Fibroblast of skin of abdomen (primary cell): Measurements from ENCODE around the gene EVPL. TPM values are rescaled to one million over a fixed set of nuclear protein-coding genes. Genes with fewer than 3 reads are reported as not detected.
"Not testable (repeated sequence)": the region's sequence is repeated elsewhere in the genome, so short reads cannot be mapped to it uniquely, and the experiment has no call there.

Experiments used
- DNase-seq: peaks from one replicate; pipeline ENCODE4 v3.0.0-alpha.2; 2013
- polyA plus RNA-seq, 2 experiments: library from polyadenylated mRNA; unstranded; fragments of 120-200 nt; gene quantifications; one replicate each; pipeline ENCODE4 v1.2.1, GENCODE V29; 2013; ENCODE audit not compliant: insufficient read length in 2 of 2

Gene EVPL
- polyA plus RNA-seq (2013, experiment 1 of 2; ENCODE audit: insufficient read length) = 0.30 TPM
- not detected for polyA plus RNA-seq (2013, experiment 2 of 2; ENCODE audit: insufficient read length)

DNA sequence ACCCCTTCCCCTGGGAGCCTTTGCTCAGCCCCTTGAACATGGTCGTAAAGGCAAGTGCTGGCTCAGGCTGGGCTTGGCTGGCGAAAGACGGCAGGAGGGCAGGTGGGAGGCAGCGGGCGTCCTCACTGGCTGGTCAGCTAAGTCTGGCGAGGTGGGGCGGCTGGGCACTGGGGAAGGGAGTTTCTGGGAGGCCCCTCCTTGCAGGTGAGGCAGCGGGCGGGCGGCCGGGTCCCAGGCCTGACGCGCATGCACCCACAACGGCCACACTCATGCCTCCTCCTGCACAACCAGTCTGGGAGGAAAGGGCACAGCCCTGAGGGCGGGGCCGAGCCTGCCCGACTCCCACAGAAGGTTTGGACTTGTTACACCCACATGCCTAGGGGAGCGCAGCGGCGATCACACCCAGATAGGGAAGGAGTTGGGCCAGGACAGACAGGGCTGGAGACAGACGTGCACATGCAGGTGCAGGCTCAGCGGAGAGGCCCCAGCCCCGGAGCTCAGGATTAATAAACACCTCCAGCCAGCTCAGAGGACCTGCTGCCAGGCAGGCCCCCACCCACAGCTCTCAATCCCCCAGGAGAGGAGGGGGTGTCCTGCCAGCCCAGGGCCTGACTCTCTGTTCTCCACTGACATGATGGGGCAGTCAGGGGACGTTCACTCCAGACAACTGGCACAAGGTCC lies at the start of gene EVPL:
Gene EVPL, minus strand, starts transcription at position 148 of the 681 bp plus-strand sequence. Its CDS starts 108 bp downstream, at position 40.
- DNase-seq = no peak

- DNase-seq = no peak
Measured at GRCh38 chr17:76076146-76076764, 49.1 kb upstream of the EVPL start.

GRCh38 chr17:76075364-76076145 lies 48.4 kb upstream of the EVPL start:
- no peak for DNase-seq

DNA sequence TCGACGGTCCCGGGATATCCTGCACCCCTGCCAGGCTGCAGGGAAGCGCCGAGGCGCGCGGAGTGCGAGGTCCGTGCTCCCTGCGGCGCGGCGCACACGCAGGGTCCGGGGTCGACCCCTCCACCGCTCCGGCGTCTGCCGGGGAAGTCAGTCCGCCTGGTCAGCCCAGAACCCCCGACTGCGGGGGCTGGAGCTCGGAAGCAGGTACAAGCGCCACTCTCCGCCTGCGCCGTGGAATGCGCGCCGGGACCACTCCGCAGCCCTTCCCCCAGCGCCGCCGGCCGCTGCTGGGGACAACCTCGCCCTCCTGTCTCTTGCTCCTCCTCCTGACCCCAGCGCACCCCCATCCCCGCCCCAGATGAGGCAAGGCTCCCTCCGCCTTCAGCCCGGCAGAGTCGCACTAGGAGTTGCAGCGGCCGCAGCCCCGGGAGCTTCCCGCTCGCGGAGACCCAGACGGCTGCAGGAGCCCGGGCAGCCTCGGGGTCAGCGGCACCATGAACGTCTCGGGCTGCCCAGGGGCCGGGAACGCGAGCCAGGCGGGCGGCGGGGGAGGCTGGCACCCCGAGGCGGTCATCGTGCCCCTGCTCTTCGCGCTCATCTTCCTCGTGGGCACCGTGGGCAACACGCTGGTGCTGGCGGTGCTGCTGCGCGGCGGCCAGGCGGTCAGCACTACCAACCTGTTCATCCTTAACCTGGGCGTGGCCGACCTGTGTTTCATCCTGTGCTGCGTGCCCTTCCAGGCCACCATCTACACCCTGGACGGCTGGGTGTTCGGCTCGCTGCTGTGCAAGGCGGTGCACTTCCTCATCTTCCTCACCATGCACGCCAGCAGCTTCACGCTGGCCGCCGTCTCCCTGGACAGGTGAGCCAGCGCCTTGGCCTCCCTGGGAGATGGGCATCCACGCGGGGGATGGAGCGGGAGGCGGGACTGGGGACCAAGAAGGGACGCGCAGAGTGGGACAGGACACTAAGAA lies 47.6 kb upstream of the EVPL start, which contains the start of gene GALR2:
Gene GALR2, plus strand, starts transcription at position 392 of the 974 bp plus-strand sequence. Its CDS starts 103 bp downstream, at position 495.
- no peak for DNase-seq

- DNase-seq = peak; percentile 90
Measured at GRCh38 chr17:76072148-76072858, 45.2 kb upstream of the EVPL start, which contains the start of gene SRP68. TSS of gene SRP68 (minus strand) at chr17:76072517. CDS start at chr17:76072491, 26 bp downstream.

GRCh38 chr17:76071531-76072147 lies 44.5 kb upstream of the EVPL start:
- DNase-seq = no peak

DNA sequence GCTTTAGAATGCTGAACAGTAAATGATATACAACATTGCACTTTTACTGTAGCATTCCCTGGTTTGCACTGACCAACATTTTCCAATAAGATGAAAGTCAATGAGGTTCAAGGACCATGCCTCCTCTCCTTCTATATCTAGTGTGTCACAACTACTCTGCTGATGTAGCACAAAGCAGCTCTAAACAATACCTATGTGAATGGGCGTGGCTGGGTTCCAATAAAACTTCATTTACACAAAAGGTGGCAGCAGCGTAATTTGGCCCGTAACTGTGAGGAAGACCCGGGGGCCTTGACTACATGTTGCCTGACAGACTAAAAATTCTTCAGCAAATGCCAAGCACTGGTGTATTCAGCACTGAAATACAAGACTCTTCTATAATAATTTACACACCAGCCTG lies 38.7 kb upstream of the EVPL start:
- DNase-seq = no peak

DNA sequence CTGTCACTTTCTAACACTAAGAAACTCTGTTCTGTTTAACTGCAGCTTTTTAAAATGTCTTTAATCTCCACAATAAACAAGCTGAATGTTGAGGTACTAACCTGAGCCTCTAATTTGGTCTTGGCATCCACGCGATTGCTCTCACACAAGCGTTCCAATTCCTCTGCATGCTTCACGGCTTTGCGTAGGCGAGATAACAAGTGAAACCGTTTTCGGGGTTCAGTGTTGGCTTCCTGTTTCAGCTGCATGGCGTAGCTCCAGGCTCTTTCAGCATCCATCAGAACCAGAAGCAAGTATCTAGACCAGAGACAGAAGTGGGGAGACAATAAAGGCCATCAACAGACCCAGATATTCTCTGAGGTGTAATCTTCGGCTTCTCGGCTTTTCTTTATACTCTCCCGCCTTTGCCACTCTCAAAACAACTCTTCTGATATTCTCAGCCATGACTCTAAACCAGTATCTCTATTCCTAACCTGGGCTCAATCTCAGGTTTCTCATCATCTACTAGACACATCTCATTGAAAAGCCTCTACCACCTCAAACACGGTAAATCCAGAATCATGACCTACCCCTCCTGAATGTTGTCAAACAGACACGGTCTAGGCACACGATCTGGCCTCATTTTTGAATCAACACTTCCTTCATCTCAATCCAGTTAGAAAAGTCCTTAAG lies 36.9 kb upstream of the EVPL start:
- no peak for DNase-seq

- not testable (repeated sequence) for DNase-seq
Measured at GRCh38 chr17:76058264-76058663, 31.2 kb upstream of the EVPL start.

- no peak for DNase-seq
Measured at GRCh38 chr17:76056882-76057281, 29.8 kb upstream of the EVPL start.

DNA sequence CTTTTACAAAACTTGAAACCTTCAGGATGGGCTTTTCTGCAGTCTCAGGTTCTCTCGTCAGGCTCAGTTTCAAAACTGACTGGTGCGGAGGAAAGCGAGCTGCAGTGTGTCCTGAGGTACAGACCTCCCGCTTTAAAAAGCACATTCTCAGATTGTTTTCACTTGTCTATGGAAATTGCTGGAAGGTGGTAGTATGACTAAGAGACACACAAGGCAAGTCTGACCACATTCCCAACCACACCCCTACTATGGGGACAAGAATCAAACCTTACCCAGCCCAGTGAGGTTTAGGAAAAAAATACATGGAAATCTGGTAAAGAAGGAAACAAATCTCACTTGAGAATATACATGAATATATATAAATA lies 27.0 kb upstream of the EVPL start:
- no peak for DNase-seq

DNA sequence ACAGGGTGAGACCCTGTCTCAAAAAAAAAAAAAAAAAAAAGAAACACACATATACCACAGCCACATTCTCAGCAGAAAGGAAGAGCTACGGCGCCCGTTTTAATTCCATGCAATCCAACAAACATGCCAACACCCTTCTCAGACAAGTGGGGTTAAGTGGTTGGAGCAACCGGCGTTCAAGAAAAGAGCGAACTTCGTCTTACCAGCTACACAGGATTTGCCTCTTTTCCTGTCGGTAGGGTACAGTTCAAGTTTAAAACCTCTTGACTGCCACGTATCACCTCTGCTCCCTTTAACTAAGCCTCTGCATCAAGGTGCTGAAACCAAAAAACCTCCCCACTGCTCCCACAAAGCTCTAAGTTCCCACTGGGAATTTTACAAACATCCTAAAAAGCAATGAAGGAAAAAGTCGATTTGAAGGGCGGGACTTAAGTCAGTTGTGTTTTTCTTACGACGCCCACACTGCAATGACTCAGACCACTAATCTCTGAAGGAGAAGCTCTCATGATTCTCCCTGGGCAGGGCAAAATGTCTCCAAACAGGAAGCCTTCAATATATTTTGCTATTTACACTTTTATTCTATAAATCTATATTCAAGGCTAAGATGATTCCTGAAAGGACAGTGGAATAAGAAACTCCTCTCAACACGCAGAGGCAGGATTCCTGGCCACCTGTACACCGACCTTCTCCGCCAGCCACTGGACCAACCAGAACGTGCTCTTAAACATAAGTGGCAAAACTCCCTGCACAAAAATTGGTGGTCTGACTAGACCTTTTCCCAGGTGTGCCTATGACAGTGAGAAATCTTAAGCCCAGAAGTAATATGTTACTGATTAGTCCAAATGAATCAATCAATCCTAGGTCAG lies 26.4 kb upstream of the EVPL start:
- no peak for DNase-seq

- DNase-seq = no peak
Measured at GRCh38 chr17:76051561-76051960, 24.5 kb upstream of the EVPL start.

DNA sequence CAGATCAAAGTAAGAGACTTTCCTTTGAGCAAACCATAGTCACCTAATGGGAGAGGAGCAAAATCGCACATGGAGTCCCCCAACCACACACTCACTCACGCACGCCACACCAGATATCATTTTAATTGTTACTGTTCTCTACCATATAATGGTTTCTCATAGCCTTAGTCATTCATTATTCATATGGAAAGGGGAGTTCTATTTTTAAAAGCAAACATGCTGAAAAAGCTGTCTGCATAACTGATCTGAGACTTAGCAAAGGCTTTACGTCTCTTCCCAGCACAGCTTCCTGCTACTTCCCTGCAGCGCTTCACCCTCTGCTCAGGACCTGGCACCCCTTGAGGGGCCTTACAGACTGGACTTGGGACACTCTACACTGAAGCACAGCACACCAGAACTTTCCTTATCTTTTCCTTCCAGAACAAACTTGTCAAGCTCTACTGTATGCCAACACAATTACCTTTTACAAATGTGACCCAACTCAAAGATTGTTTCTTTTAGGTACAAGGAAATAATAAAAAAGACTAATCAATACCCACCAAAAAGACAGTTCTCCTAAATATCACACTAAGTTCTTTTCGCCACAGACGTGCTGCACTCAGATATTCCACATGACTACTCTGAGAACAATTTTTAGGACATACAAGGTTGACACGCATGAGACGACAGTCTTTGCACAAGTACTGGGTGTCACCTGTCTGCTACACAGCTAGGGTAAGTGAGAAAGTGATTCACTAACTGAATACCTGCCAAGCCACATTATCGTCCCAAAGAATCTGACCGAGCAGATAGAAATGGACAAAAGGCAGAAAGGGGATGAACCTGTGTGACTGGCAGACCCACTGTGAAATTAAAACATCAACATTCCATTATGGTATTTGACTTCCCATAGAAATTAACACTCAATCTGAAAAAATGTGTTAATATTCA lies 23.7 kb upstream of the EVPL start:
- DNase-seq = no peak

- no peak for DNase-seq
Measured at GRCh38 chr17:76049836-76050537, 22.9 kb upstream of the EVPL start.

DNA sequence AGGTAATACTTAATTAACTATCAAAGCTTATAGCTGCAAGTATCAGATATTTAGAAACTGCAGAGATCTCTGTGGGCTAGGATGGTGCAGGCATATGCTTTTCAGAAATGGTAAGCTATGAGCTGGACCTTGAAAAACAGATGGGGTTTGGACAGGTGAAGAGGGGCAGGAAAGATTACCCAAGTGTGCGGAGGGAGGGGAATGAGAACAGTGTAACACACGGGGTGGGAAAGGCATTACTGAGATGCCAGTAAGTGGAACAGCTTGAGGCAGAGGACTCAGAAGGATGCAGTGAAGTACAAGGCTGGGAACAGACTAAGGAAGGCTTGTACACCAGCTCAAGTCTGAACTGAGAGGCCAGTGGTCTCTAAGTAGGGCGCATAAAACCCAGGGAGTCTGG lies 22.1 kb upstream of the EVPL start:
- no peak for DNase-seq

DNA sequence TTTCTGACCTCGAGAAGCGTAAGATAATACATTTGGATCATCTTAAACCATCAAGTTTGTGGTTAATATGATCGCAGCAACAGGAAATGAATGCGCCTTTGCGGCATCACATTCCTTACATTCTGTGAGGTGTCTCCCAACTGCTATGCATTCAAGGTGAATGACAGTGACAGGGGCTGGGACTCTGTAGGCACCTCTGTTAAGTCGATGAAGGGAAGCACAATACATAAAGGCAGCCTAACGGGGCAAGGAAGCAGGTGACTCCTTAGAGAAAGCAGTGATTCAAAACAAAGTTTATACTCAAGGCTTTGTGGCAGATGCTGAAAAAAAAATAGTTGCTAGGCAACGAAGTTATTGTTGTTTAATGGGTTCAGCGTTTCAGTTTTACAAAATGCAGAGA lies 21.6 kb upstream of the EVPL start:
- DNase-seq = peak; percentile 31
